ENCODE data around the gene MRM3.
"Not testable (repeated sequence)": the region's sequence is repeated elsewhere in the genome, so short reads cannot be mapped to it uniquely, and the experiment has no call there.

Gene MRM3

DNA sequence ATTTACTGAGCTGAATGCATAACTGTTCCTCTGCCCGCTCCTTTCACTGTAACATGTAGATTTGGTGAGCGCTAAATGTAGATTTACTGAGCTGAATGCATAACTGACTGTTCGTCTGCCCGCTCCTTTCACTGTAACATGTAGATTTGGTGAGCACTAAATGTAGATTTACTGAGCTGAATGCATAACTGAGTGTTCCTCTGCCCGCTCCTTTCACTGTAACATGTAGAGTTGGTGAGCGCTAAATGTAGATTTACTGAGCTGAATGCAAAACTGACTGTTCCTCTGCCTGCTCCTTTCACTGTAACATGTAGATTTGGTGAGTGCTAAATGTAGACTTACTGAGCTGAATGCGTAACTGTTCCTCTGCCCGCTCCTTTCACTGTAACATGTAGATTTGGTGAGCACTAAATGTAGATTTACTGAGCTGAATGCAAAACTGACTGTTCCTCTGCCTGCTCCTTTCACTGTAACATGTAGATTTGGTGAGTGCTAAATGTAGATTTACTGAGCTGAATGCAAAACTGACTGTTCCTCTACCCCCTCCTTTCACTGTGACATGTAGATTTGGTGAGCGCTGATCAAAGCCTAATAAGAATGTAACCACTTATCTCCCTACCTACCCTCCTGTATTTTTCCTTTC is 26.7 kb upstream of the MRM3 start:
- H3K36me3 ChIP-seq (ENCODE audit: control insufficient read depth in 2 of 2, insufficient read depth in 2 of 2, low read length in 2 of 2): peaks cover 6 to 12% of the 10 kb centered on the region in 2 donors
- not testable (repeated sequence) for H3K27ac ChIP-seq (ENCODE audit: low read depth in 2 of 2, low read length in 2 of 2); H3K9me3 ChIP-seq (ENCODE audit: control insufficient read depth in 2 of 2, low read length in 2 of 2); H3K4me3 ChIP-seq (ENCODE audit: low read length in 2 of 2); H3K27me3 ChIP-seq (ENCODE audit: control insufficient read depth in 2 of 2, insufficient read depth in 2 of 2, low read length in 2 of 2); H3K9ac ChIP-seq (ENCODE audit: low read depth in 1 of 2, low read length in 2 of 2)
- H3K4me1 ChIP-seq (ENCODE audit: control insufficient read depth in 2 of 2, insufficient read depth in 2 of 2, low read length in 2 of 2): peaks cover 12 to 16% of the 10 kb centered on the region in 2 donors

- H3K4me1 ChIP-seq (ENCODE audit: control insufficient read depth in 2 of 2, insufficient read depth in 2 of 2, low read length in 2 of 2); H3K4me3 ChIP-seq (ENCODE audit: low read length in 2 of 2); H3K9ac ChIP-seq (ENCODE audit: low read depth in 1 of 2, low read length in 2 of 2); H3K27ac ChIP-seq (ENCODE audit: low read depth in 2 of 2, low read length in 2 of 2); H3K27me3 ChIP-seq (ENCODE audit: control insufficient read depth in 2 of 2, insufficient read depth in 2 of 2, low read length in 2 of 2); H3K9me3 ChIP-seq (ENCODE audit: control insufficient read depth in 2 of 2, low read length in 2 of 2): not testable (repeated sequence)
- peaks cover 6 to 18% of the 10 kb centered on the region in 2 donors for H3K36me3 ChIP-seq (ENCODE audit: control insufficient read depth in 2 of 2, insufficient read depth in 2 of 2, low read length in 2 of 2)
Measured at GRCh38 chr17:756010-756567, 26.1 kb upstream of the MRM3 start.

- H3K9me3 ChIP-seq (ENCODE audit: control insufficient read depth in 2 of 2, low read length in 2 of 2): no peaks in the 10 kb centered on the region
- H3K27me3 ChIP-seq (ENCODE audit: control insufficient read depth in 2 of 2, insufficient read depth in 2 of 2, low read length in 2 of 2): no peaks in the 10 kb centered on the region
- peaks cover 21 to 36% of the 10 kb centered on the region in 2 donors for H3K36me3 ChIP-seq (ENCODE audit: control insufficient read depth in 2 of 2, insufficient read depth in 2 of 2, low read length in 2 of 2)
- H3K4me3 ChIP-seq (ENCODE audit: low read length in 2 of 2): no peak overlapping the region
- no peak overlapping the region for H3K27ac ChIP-seq (ENCODE audit: low read depth in 2 of 2, low read length in 2 of 2)
- H3K9ac ChIP-seq (ENCODE audit: low read depth in 1 of 2, low read length in 2 of 2): no peak overlapping the region
- H3K4me1 ChIP-seq (ENCODE audit: control insufficient read depth in 2 of 2, insufficient read depth in 2 of 2, low read length in 2 of 2): no peaks in the 10 kb centered on the region
Measured at GRCh38 chr17:759964-760363, 22.2 kb upstream of the MRM3 start.

GRCh38 chr17:760371-760770 is 21.8 kb upstream of the MRM3 start:
- H3K27me3 ChIP-seq (ENCODE audit: control insufficient read depth in 2 of 2, insufficient read depth in 2 of 2, low read length in 2 of 2): no peaks in the 10 kb centered on the region
- no peak overlapping the region for H3K4me3 ChIP-seq (ENCODE audit: low read length in 2 of 2)
- no peak overlapping the region for H3K9ac ChIP-seq (ENCODE audit: low read depth in 1 of 2, low read length in 2 of 2)
- H3K9me3 ChIP-seq (ENCODE audit: control insufficient read depth in 2 of 2, low read length in 2 of 2): no peaks in the 10 kb centered on the region
- H3K27ac ChIP-seq (ENCODE audit: low read depth in 2 of 2, low read length in 2 of 2): no peak overlapping the region
- H3K4me1 ChIP-seq (ENCODE audit: control insufficient read depth in 2 of 2, insufficient read depth in 2 of 2, low read length in 2 of 2): no peaks in the 10 kb centered on the region
- peaks cover 25 to 40% of the 10 kb centered on the region in 2 donors for H3K36me3 ChIP-seq (ENCODE audit: control insufficient read depth in 2 of 2, insufficient read depth in 2 of 2, low read length in 2 of 2)

GRCh38 chr17:767076-767475 is 15.1 kb upstream of the MRM3 start:
- Histone ChIP-seq H3K36me3 (ENCODE audit: control insufficient read depth in 2 of 2, insufficient read depth in 2 of 2, low read length in 2 of 2) (peaks cover 42 to 44% of the 10 kb centered on the region in 2 donors), H3K4me3 (ENCODE audit: low read length in 2 of 2) (no peak overlapping the region), H3K9me3 (ENCODE audit: control insufficient read depth in 2 of 2, low read length in 2 of 2) (no peaks in the 10 kb centered on the region), H3K4me1 (ENCODE audit: control insufficient read depth in 2 of 2, insufficient read depth in 2 of 2, low read length in 2 of 2) (no peaks in the 10 kb centered on the region), H3K9ac (ENCODE audit: low read depth in 1 of 2, low read length in 2 of 2) (no peak overlapping the region), H3K27me3 (ENCODE audit: control insufficient read depth in 2 of 2, insufficient read depth in 2 of 2, low read length in 2 of 2) (no peaks in the 10 kb centered on the region), H3K27ac (ENCODE audit: low read depth in 2 of 2, low read length in 2 of 2) (no peak overlapping the region)

DNA sequence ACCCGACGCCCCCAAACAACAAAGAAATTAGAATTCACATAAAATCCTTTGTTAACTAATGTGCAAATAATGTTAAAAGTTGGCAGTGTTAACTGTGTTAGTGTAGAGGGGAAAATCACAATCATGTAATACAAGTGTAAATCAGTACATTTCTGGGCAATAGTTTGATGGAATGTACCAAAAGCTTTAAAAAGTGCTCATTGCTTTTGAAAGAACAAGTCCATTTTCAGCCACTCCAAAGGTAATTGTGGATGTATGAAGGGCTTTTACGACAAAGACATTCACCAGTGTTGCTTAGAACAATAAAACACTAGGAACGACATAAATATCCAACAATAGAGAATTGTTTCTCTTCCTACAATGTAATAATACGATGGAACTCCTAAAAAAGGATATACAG is 9.1 kb upstream of the MRM3 start:
- no peak overlapping the region for H3K27ac ChIP-seq (ENCODE audit: low read depth in 2 of 2, low read length in 2 of 2)
- H3K36me3 ChIP-seq (ENCODE audit: control insufficient read depth in 2 of 2, insufficient read depth in 2 of 2, low read length in 2 of 2): peaks cover 65 to 70% of the 10 kb centered on the region in 2 donors
- no peaks in the 10 kb centered on the region for H3K27me3 ChIP-seq (ENCODE audit: control insufficient read depth in 2 of 2, insufficient read depth in 2 of 2, low read length in 2 of 2)
- H3K9ac ChIP-seq (ENCODE audit: low read depth in 1 of 2, low read length in 2 of 2): no peak overlapping the region
- H3K9me3 ChIP-seq (ENCODE audit: control insufficient read depth in 2 of 2, low read length in 2 of 2): no peaks in the 10 kb centered on the region
- H3K4me3 ChIP-seq (ENCODE audit: low read length in 2 of 2): no peak overlapping the region
- no peaks in the 10 kb centered on the region for H3K4me1 ChIP-seq (ENCODE audit: control insufficient read depth in 2 of 2, insufficient read depth in 2 of 2, low read length in 2 of 2)

DNA sequence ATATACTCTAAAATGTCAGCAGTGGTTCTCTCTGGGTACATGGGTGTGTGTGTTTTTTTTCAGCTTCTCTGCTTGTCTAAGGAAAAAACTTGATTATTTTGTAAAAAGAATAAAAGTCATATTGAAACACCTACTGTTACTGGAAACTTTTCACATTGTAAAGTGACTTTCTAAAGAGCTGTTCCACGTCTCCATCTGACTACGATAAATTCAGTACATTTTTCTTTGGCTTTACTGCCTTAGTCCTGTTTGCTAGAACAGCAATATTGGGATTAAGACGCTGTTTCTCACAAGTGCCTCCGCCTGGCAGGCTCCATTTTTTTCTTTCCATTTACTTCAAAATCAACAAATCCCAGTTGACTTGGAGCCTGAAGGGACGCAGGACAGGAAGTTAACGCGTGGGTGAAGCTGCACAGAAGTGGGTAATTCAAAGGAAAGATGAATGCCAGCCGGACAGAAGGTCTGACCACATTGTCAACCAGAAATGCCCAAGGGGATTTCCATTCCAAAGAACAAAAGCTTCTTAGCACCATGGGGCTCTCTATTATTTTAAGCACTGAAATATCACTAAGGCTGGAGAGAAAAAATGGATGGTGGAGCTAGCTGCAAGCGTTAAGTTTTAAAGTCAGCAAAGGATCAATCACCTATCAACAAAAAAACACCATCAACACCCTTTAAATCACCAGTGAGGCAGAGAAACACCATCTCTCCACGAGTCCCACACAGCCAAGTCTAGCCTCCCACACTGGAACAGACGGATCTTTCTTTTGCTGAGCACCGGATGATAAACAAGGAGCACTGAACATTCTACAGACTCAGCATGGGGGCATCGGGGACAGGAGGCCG is 8.5 kb upstream of the MRM3 start:
- H3K4me1 ChIP-seq (ENCODE audit: control insufficient read depth in 2 of 2, insufficient read depth in 2 of 2, low read length in 2 of 2): no peaks in the 10 kb centered on the region
- H3K4me3 ChIP-seq (ENCODE audit: low read length in 2 of 2): no peak overlapping the region
- no peaks in the 10 kb centered on the region for H3K9me3 ChIP-seq (ENCODE audit: control insufficient read depth in 2 of 2, low read length in 2 of 2)
- H3K27ac ChIP-seq (ENCODE audit: low read depth in 2 of 2, low read length in 2 of 2): no peak overlapping the region
- peaks cover 72 to 77% of the 10 kb centered on the region in 2 donors for H3K36me3 ChIP-seq (ENCODE audit: control insufficient read depth in 2 of 2, insufficient read depth in 2 of 2, low read length in 2 of 2)
- H3K27me3 ChIP-seq (ENCODE audit: control insufficient read depth in 2 of 2, insufficient read depth in 2 of 2, low read length in 2 of 2): no peaks in the 10 kb centered on the region
- H3K9ac ChIP-seq (ENCODE audit: low read depth in 1 of 2, low read length in 2 of 2): no peak overlapping the region

- Histone ChIP-seq H3K4me3 (ENCODE audit: low read length in 2 of 2) (no peak overlapping the region), H3K9me3 (ENCODE audit: control insufficient read depth in 2 of 2, low read length in 2 of 2) (no peaks in the 10 kb centered on the region), H3K36me3 (ENCODE audit: control insufficient read depth in 2 of 2, insufficient read depth in 2 of 2, low read length in 2 of 2) (peaks cover 69 to 73% of the 10 kb centered on the region in 2 donors), H3K27ac (ENCODE audit: low read depth in 2 of 2, low read length in 2 of 2) (no peak overlapping the region), H3K27me3 (ENCODE audit: control insufficient read depth in 2 of 2, insufficient read depth in 2 of 2, low read length in 2 of 2) (no peaks in the 10 kb centered on the region), H3K4me1 (ENCODE audit: control insufficient read depth in 2 of 2, insufficient read depth in 2 of 2, low read length in 2 of 2) (no peaks in the 10 kb centered on the region), H3K9ac (ENCODE audit: low read depth in 1 of 2, low read length in 2 of 2) (no peak overlapping the region)
Measured at GRCh38 chr17:774313-774584, 7.9 kb upstream of the MRM3 start.

DNA sequence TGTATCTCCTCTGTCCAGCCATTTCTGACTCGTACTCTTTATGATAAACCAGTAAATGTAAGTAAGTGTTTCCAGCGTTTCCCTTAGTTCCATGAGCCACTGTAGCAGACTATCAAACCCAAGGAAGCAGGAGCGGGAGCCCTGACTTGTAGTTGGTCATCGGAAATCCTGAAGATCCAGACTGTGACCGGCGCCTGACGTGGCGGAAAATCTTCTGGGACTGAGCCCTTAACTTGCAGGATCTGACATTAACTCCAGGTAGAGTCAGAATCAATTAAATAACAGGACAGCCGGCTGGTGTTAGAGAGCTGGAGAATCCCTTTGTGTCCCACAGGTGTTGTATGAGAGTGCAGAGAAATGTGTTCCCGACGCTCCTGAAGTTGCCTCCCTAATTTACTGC is 4.1 kb upstream of the MRM3 start:
- Histone ChIP-seq H3K4me3 (ENCODE audit: low read length in 2 of 2) (no peak overlapping the region), H3K9ac (ENCODE audit: low read depth in 1 of 2, low read length in 2 of 2) (no peak overlapping the region), H3K27ac (ENCODE audit: low read depth in 2 of 2, low read length in 2 of 2) (no peak overlapping the region), H3K36me3 (ENCODE audit: control insufficient read depth in 2 of 2, insufficient read depth in 2 of 2, low read length in 2 of 2) (peaks cover 46 to 52% of the 10 kb centered on the region in 2 donors), H3K27me3 (ENCODE audit: control insufficient read depth in 2 of 2, insufficient read depth in 2 of 2, low read length in 2 of 2) (no peaks in the 10 kb centered on the region), H3K9me3 (ENCODE audit: control insufficient read depth in 2 of 2, low read length in 2 of 2) (no peaks in the 10 kb centered on the region), H3K4me1 (ENCODE audit: control insufficient read depth in 2 of 2, insufficient read depth in 2 of 2, low read length in 2 of 2) (peaks cover 11 to 13% of the 10 kb centered on the region in 2 donors)

DNA sequence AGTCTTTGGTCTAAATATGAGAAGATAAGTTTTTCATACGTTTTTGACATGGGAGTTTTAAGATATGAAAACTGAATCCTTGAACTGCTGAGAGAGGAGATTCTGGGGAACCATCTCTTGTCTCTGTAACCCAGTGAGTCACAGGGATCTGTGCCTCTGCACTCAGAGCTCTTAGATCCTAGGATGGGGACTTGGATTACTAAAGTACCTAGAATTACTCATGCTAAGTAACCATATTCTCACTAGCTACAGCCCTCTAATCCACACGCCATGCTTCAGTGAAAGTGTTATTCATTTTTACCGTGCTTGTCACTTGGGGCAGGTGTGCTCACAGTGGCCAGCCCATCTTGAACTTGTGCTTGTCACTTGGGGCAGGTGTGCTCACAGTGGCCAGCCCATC is 2.0 kb downstream of the MRM3 start:
- H3K4me3 ChIP-seq (ENCODE audit: low read length in 2 of 2): no peak overlapping the region
- H3K4me1 ChIP-seq (ENCODE audit: control insufficient read depth in 2 of 2, insufficient read depth in 2 of 2, low read length in 2 of 2): peaks cover 14 to 18% of the 10 kb centered on the region in 2 donors
- H3K27ac ChIP-seq (ENCODE audit: low read depth in 2 of 2, low read length in 2 of 2): no peak overlapping the region

More for the DNA sequence above, 2.0 kb downstream of the MRM3 start:
- no peaks in the 10 kb centered on the region for H3K27me3 ChIP-seq (ENCODE audit: control insufficient read depth in 2 of 2, insufficient read depth in 2 of 2, low read length in 2 of 2)
- peaks cover 7 to 24% of the 10 kb centered on the region in 2 donors for H3K36me3 ChIP-seq (ENCODE audit: control insufficient read depth in 2 of 2, insufficient read depth in 2 of 2, low read length in 2 of 2)
- no peaks in the 10 kb centered on the region for H3K9me3 ChIP-seq (ENCODE audit: control insufficient read depth in 2 of 2, low read length in 2 of 2)
- no peak overlapping the region for H3K9ac ChIP-seq (ENCODE audit: low read depth in 1 of 2, low read length in 2 of 2)
